ENCODE data around the gene DSC3.

GRCh38 chr18:31048216-31048615 is 5.7 kb upstream of the DSC3 start:
- TF ChIP-seq SIN3A (IDR thresholded peaks at IDR 0.05; ENCODE audit: borderline replicate concordance, insufficient read depth, low read length) (no peak), TAF1 (IDR thresholded peaks at IDR 0.05; ENCODE audit: borderline replicate concordance, insufficient read depth, low read length) (no peak), POLR2AphosphoS5 (IDR thresholded peaks at IDR 0.05; ENCODE audit: low read depth, low read length) (no peak), FOXP2 (optimal IDR thresholded peaks at IDR 0.05; ENCODE audit: borderline replicate concordance, extremely low read depth, extremely low read length, insufficient read depth) (no peak)

All from PFSK-1 (cell line).